HCT116 (cell line): ENCODE data around the gene TWNK.

ENCODE experiments used
- POLR2A ChIP-seq: IDR thresholded peaks from 2 replicates; pipeline ENCODE4 v1.7.0; 2011; ENCODE audit warnings: borderline replicate concordance; ENCODE audit not compliant: insufficient read depth, insufficient read length; ENCODE audit errors: extremely low read depth
- TF ChIP-seq, protein P1 (sequence below): IDR thresholded peaks from 2 replicates; pipeline ENCODE4 v1.6.1; 2012; ENCODE audit warnings: low read depth
- TF ChIP-seq, protein P2 (sequence below): IDR thresholded peaks from 2 replicates; pipeline ENCODE4 v1.6.1; 2012
- TF ChIP-seq, protein P3 (sequence below), 3 experiments: fragments of 200-600 bp in 1 of 3; sonication (generic) in 1 of 3; IDR thresholded peaks in 2 of 3; conservative IDR thresholded peaks in 1 of 3; 2 replicates each; pipeline ENCODE4 v1.5.1; 2012 to 2017; ENCODE audit warnings: low read depth in 2 of 3, low read length in 2 of 3, antibody characterized with exemption in 1 of 3, borderline replicate concordance in 1 of 3, control low read depth in 1 of 3, mild to moderate bottlenecking in 1 of 3, mixed read lengths in 1 of 3, mixed run types in 1 of 3, moderate library complexity in 1 of 3; ENCODE audit not compliant: insufficient read depth in 1 of 3

DNA sequence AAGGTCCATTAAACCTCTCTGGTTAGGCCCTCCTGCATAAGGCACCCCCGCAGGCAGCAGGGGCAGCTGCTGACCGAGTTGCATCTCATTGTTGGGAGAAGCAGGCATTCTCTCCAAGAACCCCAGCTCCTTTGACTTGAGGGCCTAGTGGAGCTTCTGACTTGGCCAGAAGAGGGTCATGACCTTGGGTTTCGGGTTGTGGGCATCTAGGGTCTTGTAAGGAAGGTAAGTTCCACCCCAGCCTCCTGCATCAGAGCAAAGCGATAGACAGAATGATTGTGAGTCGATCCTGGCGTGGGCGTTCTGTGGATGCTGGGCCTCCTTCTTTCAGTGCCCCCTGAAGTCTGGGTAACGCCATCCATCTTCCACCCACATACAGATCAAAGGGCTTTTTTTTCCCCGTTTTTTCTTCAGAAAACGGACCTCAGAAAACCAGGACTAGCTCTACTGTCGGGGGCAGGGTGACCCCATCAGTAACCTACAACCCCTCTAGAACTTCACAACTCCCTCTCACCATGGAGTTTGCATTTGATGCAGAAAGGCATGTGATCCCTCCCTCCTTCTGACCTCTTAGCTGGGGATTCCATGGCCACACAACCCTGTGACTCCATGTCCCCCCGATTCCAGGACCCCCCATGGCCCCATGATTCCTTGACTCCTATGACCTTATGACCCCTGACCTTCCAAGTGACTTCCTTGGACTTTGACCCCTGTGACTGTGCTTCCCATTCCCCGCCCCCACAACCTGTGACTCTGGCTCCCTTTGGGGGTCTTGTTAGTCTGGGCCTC lies 15.0 kb upstream of the TWNK start:
- TF ChIP-seq, protein P1, sequence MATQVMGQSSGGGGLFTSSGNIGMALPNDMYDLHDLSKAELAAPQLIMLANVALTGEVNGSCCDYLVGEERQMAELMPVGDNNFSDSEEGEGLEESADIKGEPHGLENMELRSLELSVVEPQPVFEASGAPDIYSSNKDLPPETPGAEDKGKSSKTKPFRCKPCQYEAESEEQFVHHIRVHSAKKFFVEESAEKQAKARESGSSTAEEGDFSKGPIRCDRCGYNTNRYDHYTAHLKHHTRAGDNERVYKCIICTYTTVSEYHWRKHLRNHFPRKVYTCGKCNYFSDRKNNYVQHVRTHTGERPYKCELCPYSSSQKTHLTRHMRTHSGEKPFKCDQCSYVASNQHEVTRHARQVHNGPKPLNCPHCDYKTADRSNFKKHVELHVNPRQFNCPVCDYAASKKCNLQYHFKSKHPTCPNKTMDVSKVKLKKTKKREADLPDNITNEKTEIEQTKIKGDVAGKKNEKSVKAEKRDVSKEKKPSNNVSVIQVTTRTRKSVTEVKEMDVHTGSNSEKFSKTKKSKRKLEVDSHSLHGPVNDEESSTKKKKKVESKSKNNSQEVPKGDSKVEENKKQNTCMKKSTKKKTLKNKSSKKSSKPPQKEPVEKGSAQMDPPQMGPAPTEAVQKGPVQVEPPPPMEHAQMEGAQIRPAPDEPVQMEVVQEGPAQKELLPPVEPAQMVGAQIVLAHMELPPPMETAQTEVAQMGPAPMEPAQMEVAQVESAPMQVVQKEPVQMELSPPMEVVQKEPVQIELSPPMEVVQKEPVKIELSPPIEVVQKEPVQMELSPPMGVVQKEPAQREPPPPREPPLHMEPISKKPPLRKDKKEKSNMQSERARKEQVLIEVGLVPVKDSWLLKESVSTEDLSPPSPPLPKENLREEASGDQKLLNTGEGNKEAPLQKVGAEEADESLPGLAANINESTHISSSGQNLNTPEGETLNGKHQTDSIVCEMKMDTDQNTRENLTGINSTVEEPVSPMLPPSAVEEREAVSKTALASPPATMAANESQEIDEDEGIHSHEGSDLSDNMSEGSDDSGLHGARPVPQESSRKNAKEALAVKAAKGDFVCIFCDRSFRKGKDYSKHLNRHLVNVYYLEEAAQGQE = no peak
- TF ChIP-seq, protein P2, sequence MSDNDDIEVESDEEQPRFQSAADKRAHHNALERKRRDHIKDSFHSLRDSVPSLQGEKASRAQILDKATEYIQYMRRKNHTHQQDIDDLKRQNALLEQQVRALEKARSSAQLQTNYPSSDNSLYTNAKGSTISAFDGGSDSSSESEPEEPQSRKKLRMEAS = no peak
- TF ChIP-seq POLR2A = no peak
- TF ChIP-seq, protein P3, sequence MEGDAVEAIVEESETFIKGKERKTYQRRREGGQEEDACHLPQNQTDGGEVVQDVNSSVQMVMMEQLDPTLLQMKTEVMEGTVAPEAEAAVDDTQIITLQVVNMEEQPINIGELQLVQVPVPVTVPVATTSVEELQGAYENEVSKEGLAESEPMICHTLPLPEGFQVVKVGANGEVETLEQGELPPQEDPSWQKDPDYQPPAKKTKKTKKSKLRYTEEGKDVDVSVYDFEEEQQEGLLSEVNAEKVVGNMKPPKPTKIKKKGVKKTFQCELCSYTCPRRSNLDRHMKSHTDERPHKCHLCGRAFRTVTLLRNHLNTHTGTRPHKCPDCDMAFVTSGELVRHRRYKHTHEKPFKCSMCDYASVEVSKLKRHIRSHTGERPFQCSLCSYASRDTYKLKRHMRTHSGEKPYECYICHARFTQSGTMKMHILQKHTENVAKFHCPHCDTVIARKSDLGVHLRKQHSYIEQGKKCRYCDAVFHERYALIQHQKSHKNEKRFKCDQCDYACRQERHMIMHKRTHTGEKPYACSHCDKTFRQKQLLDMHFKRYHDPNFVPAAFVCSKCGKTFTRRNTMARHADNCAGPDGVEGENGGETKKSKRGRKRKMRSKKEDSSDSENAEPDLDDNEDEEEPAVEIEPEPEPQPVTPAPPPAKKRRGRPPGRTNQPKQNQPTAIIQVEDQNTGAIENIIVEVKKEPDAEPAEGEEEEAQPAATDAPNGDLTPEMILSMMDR (IDR thresholded peaks at IDR 0.05 in 2 of 3, conservative IDR thresholded peaks at IDR 0.05 in 1 of 3; ENCODE audit: borderline replicate concordance in 1 of 3, insufficient read depth in 1 of 3, low read depth in 2 of 3, low read length in 2 of 3) = no peak
